ENCODE results near the gene SLC7A8.

SLC7A8 gene

DNA sequence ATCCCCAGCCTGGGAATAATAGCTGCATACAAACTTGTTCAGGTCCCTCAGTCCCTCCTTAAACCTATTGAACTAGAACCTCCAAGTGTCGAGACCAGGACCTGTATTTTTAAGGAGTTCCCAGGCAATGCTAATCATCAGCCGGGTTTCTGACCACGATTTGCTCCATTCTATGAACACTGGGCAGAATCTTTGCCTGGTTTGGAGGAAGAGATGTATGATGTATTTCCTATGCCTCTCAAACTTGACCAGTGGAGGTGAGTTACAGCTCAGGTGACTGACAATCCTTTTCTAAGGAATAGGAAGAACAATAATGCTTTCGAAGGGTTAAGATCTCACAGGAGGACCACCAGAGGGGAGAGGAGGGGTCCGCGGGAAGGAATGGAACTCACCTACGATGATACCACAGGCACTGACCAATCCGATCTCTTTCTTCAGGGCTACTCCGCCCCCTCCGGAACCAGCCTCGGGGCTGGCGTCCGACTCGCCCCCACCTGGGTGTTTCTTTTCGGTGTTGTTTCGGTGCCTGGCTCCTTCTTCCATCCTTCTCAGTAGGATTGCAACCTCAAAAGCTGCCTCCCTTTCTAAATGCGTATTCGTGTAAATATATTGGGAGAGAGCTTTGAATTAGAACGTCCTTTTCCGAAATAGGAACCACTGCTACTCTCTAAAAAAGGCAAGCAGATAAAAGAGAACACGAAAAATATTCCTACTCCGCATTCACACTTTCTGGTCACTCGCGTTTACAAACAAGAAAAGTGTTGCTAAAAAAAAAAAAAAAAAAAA, 895 bp downstream of the SLC7A8 start:
- DNase-seq: peak; percentile 44 to 50

DNA sequence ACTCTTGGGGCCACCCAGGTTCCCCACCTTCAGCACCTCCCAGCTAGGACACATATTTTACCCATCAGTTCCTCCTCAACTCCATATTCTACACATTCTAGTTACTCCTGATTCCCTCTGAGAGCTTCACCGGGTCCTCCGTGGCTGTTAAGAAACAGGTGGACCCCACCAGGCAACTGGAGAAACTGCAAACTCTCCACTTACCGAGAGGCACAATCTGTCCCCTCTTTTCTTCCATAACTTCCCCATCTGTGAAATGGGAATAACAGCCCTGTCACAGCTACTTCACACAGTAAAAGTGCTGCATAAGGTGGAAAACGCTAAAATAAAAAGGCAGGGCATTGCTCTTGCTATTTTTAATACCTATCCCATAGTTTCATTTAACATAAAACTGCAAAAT, 1.5 kb downstream of the SLC7A8 start:
- no peak for DNase-seq

GRCh38 chr14:23181453-23181852, 2.0 kb downstream of the SLC7A8 start:
- no peak for DNase-seq

GRCh38 chr14:23177181-23177580, 6.3 kb downstream of the SLC7A8 start:
- DNase-seq: no peak

DNA sequence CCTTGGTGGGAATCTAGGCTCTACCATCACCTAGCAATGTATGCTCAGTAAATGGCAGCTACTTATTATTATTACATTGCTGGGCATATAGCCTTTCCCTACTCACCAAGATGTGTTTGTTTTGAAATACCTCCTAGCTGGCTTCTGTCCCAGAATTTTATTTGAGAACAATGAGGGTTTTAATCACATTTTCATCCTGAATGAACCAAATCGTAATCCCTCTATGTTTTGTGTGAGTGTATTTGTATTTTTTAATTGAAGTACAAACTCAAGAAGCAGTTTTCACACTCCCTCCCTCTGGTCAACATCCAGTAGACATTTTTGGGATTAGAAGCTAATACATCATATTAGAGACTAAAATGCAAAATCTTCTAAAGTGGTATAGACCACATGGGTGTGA, 7.6 kb downstream of the SLC7A8 start:
- no peak for DNase-seq

GRCh38 chr14:23174296-23175184, 8.9 kb downstream of the SLC7A8 start:
- no peak for DNase-seq

DNA sequence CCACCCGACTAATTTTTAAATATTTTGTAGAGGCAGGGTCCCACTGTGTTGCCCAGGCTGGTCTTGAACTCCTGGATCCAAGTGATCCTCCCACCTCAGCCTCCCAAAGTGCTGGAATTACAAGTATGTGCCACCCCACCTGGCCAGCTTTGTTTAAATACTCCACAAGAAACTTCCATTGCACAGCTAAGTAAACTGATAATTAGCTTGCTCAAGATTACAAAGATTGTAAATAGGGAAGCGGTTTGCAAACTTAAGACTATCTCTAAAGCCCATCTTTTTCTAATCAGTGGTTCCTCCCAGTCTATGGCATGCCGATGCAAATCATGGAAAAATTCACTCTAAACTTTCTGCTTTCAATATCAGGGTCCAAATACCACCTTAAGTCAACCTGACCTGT, 9.7 kb downstream of the SLC7A8 start:
- no peak for DNase-seq

DNA sequence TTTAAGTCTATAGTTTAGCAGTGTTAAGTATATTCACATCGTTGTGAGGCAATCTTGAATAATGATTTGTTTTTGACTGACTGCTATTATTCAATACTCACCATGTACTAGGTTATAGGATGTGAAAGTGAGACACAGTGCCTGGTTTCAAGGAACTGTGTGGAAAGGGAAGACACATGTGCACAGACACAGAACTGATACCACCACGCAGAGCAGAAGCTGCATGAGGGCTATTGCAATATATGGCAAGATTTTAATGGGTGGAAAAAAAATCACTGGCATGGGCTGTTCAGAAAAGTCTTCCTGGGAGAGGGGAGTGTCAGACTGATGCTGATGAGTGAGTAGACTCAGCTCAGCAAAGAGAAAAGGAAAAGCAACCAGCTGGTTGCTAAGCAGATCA, 10.4 kb downstream of the SLC7A8 start:
- no peak for DNase-seq

- no peak for DNase-seq
These were observed 10.9 kb downstream of the SLC7A8 start for GRCh38 chr14:23172574-23172973.

- DNase-seq: no peak
These were observed 11.4 kb downstream of the SLC7A8 start for GRCh38 chr14:23172096-23172495.

GRCh38 chr14:23171222-23171975, 12.1 kb downstream of the SLC7A8 start:
- no peak for DNase-seq

- DNase-seq: no peak
These were observed 13.8 kb downstream of the SLC7A8 start for GRCh38 chr14:23169622-23170021.

DNA sequence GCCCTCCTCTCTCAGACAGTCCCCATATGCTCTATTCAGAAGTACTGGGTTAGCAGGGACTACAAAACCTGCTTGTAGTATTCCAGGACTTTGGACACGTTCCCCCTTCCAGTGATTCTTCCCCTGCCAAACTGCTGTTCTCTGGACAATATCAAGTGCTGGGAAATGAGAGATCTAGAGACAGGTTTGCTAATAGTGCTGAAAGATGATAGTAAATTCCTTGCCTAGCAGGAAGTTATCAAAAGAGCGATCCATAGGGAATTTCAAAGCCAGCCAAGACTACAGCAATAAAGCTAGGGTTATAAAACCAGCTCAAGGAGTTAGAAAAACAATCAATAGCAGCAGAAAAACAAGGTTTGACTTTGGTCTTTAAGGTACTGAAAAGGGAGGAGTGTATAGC, 15.2 kb downstream of the SLC7A8 start:
- DNase-seq: no peak

- DNase-seq: no peak
These were observed 16.2 kb downstream of the SLC7A8 start for GRCh38 chr14:23167116-23167847.

GRCh38 chr14:23164949-23165348, 18.5 kb downstream of the SLC7A8 start:
- DNase-seq: no peak

DNA sequence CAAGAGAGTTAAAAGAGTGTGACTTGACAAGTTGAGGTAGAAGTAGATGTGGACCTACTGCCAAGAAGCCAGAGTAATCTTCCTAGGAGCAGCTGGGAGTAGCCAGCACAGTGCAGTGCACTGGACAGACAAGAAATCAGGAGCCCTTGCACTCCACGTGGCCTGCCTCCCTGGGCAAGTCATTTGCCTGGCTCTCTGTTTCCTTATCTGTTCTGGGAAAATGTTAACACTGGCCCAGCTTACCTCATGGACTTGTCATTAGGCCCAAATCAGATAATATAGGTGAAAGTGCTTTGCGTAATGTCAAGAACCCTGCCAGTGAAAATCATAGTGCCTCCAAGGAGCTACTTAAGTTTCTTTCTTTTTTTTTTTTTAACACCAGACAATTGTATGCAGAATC, 19.2 kb downstream of the SLC7A8 start:
- no peak for DNase-seq

- DNase-seq: no peak
These were observed 19.6 kb downstream of the SLC7A8 start for GRCh38 chr14:23163830-23164229.

GRCh38 chr14:23162800-23163199, 20.7 kb downstream of the SLC7A8 start:
- DNase-seq: no peak

DNA sequence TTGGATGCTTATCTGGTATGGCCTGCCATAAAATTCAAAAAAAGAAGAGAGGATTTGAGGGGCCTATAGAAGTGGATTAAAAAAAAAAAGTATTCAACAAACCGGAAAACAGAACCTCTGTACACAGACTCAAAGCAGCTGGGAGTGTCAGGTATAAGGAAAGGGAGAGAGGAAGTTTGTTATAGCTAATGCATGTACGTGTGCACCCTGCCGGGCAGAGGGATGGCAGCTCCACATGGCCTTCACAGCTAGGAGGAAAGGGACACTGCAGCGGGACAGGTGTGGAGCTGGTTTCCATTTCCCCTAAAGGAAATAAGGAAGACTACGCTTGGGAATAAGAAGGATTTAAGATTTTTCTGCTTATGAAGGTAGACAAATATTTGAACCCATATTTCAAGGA, 21.5 kb downstream of the SLC7A8 start:
- no peak for DNase-seq

DNA sequence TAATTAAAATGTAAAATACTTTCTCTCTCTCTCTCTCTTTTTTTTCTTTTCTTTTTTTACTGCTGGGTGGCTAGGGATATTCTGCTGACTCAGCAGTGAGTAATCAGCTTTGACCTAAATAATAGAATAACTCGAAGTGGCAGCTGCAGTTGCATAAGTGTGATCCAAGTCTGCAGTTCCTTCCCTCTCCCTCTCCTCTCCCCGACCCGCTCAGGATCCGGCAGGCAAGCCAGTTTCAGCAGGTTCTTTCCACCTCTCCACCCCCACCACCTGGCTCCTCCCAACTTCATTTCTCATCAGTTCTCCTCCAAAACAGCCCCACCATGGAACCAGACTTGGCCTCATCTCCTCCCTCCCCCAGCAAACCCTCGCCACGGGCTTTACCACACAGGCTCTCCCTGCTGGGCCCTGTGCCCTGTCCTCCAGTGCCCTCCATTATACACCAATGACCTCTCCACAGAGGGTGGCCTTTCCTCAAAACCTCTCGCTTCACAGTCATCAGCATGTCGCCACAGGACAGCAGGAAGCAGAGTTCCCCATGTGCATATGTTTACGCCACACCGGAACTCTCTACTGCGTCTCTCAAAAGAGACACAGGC, 22.4 kb downstream of the SLC7A8 start:
- no peak for DNase-seq

GRCh38 chr14:23159532-23159931, 23.9 kb downstream of the SLC7A8 start:
- DNase-seq: no peak

GRCh38 chr14:23158779-23159178, 24.7 kb downstream of the SLC7A8 start:
- no peak for DNase-seq

All from activated CD4-positive, alpha-beta T cell treated with anti-CD3 and anti-CD28 coated beads, Interleukin-2, amount 50 U/mL, for 48 hours (primary cell).